ENCODE results near the gene STRN. TPM values are rescaled to one million over a fixed set of nuclear protein-coding genes. Genes with fewer than 3 reads are reported as not detected.
A peak's percentile ranks its signal among the peaks of the same experiment; 100 is the strongest.

STRN gene
- total RNA-seq, 5 donors from 2014 or later (not counting 1 experiment from before 2014, with no cell fraction given): 27.8 to 31.5 (median 28.6) TPM

DNA sequence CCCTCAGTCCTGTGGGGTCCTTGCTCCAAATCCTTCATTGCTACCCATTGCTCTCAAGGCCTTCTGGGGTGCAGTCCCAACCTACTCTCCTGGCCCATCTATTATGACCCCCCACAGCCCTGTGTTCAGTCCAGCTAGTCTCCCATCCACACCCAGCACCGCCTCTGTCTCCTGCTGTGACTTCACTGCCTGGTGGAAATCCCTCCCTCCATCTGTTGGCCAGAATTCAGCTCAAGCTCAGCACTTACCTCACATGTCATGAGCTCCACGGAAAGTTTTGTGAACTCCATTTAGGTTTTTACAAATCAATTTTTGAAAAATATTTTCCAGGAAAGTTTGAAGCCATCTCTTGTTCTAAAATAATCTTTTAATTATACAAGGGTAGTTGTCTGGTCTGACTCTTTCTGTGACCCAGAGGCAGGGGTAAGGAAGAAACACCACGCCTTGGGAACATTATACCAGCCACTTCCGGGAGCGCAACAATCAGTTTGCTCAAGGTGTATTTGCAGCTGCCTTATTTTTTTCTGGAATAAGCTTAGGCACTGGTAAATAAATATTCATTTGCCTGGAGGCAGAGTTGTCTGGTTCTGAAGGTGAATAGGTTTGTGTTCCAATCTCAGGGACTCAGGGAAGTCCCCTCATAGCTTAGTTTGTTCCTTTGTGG is 159.0 kb downstream of the STRN start:
- H3K4me3 ChIP-seq (ENCODE audit: control insufficient read depth in 1 of 2, extremely low read depth in 1 of 2, low read length in 1 of 2): no peak overlapping the region
- ATAC-seq (replicated peaks in 1 of 4) (no peak), DNase-seq (no peak)
- peaks cover 0 to 25% of the 10 kb centered on the region in 2 experiments for H3K4me1 ChIP-seq (ENCODE audit: control insufficient read depth in 1 of 2, extremely low read depth in 1 of 2, insufficient read depth in 2 of 2, low read length in 2 of 2)
- Mint-ChIP-seq H3K36me3 (no peaks in the 10 kb centered on the region), H3K27ac (no peak overlapping the region), H3K27me3 (peaks cover under 1 to 7% of the 10 kb centered on the region in 2 donors), H3K4me1 (peaks cover 0 to 3% (median 0%) of the 10 kb centered on the region in 3 donors), H3K4me3 (no peak overlapping the region), H3K9me3 (peaks cover 0 to 6% (median 0%) of the 10 kb centered on the region in 3 donors)
- POLR2A ChIA-PET: no interaction called here
- H3K36me3 ChIP-seq (ENCODE audit: control insufficient read depth in 2 of 2, extremely low read depth in 1 of 2, insufficient read depth in 1 of 2, low read length in 1 of 2): no peaks in the 10 kb centered on the region
- no CpG with 5 or more reads among the region's 5 CpGs for WGBS (ENCODE audit: insufficient coverage)
- CTCF ChIA-PET: no interaction called here
- no peaks in the 10 kb centered on the region for H3K9me3 ChIP-seq
- no peak overlapping the region for H3K27ac ChIP-seq (ENCODE audit: low read length)
- peaks cover 0 to 11% of the 10 kb centered on the region in 2 experiments for H3K27me3 ChIP-seq (replicated peaks in 1 of 2; ENCODE audit: control insufficient read depth in 2 of 2, extremely low read depth in 1 of 2, insufficient read depth in 2 of 2, low read length in 1 of 2)

DNA sequence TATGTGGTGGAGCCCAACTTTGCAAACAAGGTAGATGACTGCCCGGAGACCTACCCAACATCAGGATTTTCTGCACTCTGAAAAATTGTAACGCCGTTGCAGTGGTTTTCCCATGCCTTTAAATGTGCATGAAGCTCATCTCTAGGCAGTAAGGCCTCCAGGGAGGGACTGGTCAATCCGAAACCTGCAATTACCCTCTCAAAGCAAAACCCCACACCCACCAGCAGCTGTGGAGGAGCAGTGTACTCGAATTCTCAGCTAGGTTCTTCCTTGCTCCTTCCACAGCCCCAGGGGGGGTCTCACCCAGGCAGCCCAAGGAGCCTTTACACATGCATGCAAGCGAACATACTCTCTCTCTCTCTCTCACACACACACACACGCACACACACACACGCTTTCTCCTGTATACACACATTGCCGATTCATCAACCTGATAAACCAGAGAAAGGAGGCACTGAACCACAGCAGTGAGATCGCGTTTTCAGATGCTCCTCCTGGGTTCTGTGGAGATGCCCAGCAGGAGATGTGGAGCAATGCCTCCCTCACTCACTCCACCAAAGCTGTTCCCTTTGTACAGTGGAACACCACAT is 160.6 kb downstream of the STRN start:
- no peaks in the 10 kb centered on the region for H3K36me3 Mint-ChIP-seq
- 56% methylated on average over 8 of the region's 11 CpGs for WGBS (ENCODE audit: insufficient coverage)

DNA sequence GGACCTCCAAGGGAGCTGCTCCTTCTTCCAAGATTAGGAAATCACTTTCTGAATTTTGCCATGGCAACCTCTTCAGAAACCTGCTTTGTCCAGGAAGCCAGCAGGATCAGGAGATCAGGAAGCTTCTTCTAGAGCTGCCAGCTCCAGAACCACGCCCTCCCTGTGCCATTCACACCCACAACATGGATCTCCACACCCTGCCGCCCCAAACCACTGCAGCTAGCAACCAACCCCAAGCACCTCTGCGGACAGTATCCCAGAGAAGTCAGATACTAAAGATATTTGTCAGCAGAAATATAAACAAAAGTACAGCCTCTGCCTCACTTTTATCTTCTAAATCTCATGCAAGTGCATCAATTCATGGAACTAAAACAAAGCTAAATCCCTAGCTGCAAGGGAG is 163.4 kb downstream of the STRN start:
- WGBS (ENCODE audit: insufficient coverage): 82% methylated on average over 3 of the region's 3 CpGs
- no peaks in the 10 kb centered on the region for H3K9me3 ChIP-seq
- no peaks in the 10 kb centered on the region for H3K27me3 ChIP-seq (replicated peaks in 1 of 2; ENCODE audit: control insufficient read depth in 2 of 2, extremely low read depth in 1 of 2, insufficient read depth in 2 of 2, low read length in 1 of 2)
- Mint-ChIP-seq H3K36me3 (no peaks in the 10 kb centered on the region), H3K4me3 (no peak overlapping the region), H3K9me3 (peaks cover 0 to 6% (median 0%) of the 10 kb centered on the region in 3 donors), H3K27ac (no peak overlapping the region), H3K4me1 (peaks cover 0 to 18% (median 12%) of the 10 kb centered on the region in 3 donors), H3K27me3 (peaks cover 10 to 13% of the 10 kb centered on the region in 2 donors)
- CTCF ChIA-PET: interaction anchor here in 1 of 2 donors (0.6 to 1.1 kb wide), 2 partner anchors 14 to 17 kb away, joined by 4 read pairs; no protein-coding TSS in a partner anchor
- ATAC-seq (replicated peaks in 1 of 4): no peak
- no peak overlapping the region for H3K27ac ChIP-seq (ENCODE audit: low read length)
- DNase-seq: no peak
- peaks cover 0 to 61% of the 10 kb centered on the region in 2 experiments for H3K4me1 ChIP-seq (ENCODE audit: control insufficient read depth in 1 of 2, extremely low read depth in 1 of 2, insufficient read depth in 2 of 2, low read length in 2 of 2)
- H3K4me3 ChIP-seq (ENCODE audit: control insufficient read depth in 1 of 2, extremely low read depth in 1 of 2, low read length in 1 of 2): no peak overlapping the region
- H3K36me3 ChIP-seq (ENCODE audit: control insufficient read depth in 2 of 2, extremely low read depth in 1 of 2, insufficient read depth in 1 of 2, low read length in 1 of 2): no peaks in the 10 kb centered on the region
- POLR2A ChIA-PET: no interaction called here

More for the DNA sequence above, 160.6 kb downstream of the STRN start:
- Mint-ChIP-seq H3K27ac (no peak overlapping the region), H3K4me3 (no peak overlapping the region), H3K4me1 (peaks cover 0 to 8% (median 5%) of the 10 kb centered on the region in 3 donors), H3K9me3 (peaks cover 0 to 6% (median 0%) of the 10 kb centered on the region in 3 donors), H3K27me3 (peaks cover 4 to 7% of the 10 kb centered on the region in 2 donors)
- ATAC-seq (replicated peaks in 1 of 4): no peak
- Histone ChIP-seq H3K9me3 (no peaks in the 10 kb centered on the region), H3K36me3 (ENCODE audit: control insufficient read depth in 2 of 2, extremely low read depth in 1 of 2, insufficient read depth in 1 of 2, low read length in 1 of 2) (no peaks in the 10 kb centered on the region), H3K4me1 (ENCODE audit: control insufficient read depth in 1 of 2, extremely low read depth in 1 of 2, insufficient read depth in 2 of 2, low read length in 2 of 2) (peaks cover 0 to 33% of the 10 kb centered on the region in 2 experiments), H3K4me3 (ENCODE audit: control insufficient read depth in 1 of 2, extremely low read depth in 1 of 2, low read length in 1 of 2) (no peak overlapping the region), H3K27ac (ENCODE audit: low read length) (no peak overlapping the region), H3K27me3 (replicated peaks in 1 of 2; ENCODE audit: control insufficient read depth in 2 of 2, extremely low read depth in 1 of 2, insufficient read depth in 2 of 2, low read length in 1 of 2) (peaks cover 0 to 11% of the 10 kb centered on the region in 2 experiments)
- DNase-seq: no peak
- ChIA-PET CTCF (no interaction called here), POLR2A (interaction anchor here in 1 of 2 donors (0.5 kb wide), 1 partner anchor 11 kb away, joined by 3 read pairs; no protein-coding TSS in a partner anchor)

GRCh38 chr2:36801088-36801487 is 165.2 kb downstream of the STRN start:
- WGBS (ENCODE audit: insufficient coverage): no CpG with 5 or more reads among the region's 6 CpGs
- Mint-ChIP-seq H3K4me1 (peaks cover 0 to 22% (median 12%) of the 10 kb centered on the region in 3 donors), H3K9me3 (peaks cover 0 to 6% (median 0%) of the 10 kb centered on the region in 3 donors), H3K36me3 (no peaks in the 10 kb centered on the region), H3K27ac (no peak overlapping the region), H3K4me3 (no peak overlapping the region), H3K27me3 (peaks cover 13 to 22% of the 10 kb centered on the region in 2 donors)
- H3K9me3 ChIP-seq: no peaks in the 10 kb centered on the region
- ChIA-PET POLR2A (no interaction called here), CTCF (interaction anchor here in 1 of 2 donors (0.7 kb wide), 1 partner anchor 485 kb away, joined by 4 read pairs; no protein-coding TSS in a partner anchor)
- no peaks in the 10 kb centered on the region for H3K36me3 ChIP-seq (ENCODE audit: control insufficient read depth in 2 of 2, extremely low read depth in 1 of 2, insufficient read depth in 1 of 2, low read length in 1 of 2)
- peak overlapping the region; percentile 51 for H3K27ac ChIP-seq (ENCODE audit: low read length)
- no peak for ATAC-seq (replicated peaks in 1 of 4)
- DNase-seq: peak in 1 of 35 experiments; percentile 14
- H3K4me1 ChIP-seq (ENCODE audit: control insufficient read depth in 1 of 2, extremely low read depth in 1 of 2, insufficient read depth in 2 of 2, low read length in 2 of 2): peaks cover 0 to 66% of the 10 kb centered on the region in 2 experiments
- no peaks in the 10 kb centered on the region for H3K27me3 ChIP-seq (replicated peaks in 1 of 2; ENCODE audit: control insufficient read depth in 2 of 2, extremely low read depth in 1 of 2, insufficient read depth in 2 of 2, low read length in 1 of 2)
- H3K4me3 ChIP-seq (ENCODE audit: control insufficient read depth in 1 of 2, extremely low read depth in 1 of 2, low read length in 1 of 2): no peak overlapping the region

DNA sequence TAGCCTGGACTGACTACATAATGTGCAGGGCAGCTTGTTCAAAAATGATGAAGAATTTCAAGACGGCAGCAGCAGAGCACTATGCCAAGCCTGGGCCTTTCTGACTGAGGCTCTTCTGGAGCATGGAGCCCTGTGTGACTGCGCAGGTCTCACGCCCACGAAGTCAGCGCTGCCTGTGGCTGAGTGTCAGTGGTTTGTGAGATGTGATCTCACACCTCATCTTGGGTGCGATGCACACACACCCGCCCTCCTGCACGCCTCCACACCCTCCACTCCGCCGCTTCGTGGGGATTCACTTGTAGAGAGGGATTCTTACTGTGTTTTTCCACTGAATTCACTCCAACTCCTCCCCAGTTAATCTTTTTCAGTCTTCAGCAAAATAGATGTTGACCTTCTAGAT is 166.0 kb downstream of the STRN start:
- no peaks in the 10 kb centered on the region for H3K36me3 Mint-ChIP-seq
- H3K9me3 Mint-ChIP-seq: peaks cover 0 to 6% (median 0%) of the 10 kb centered on the region in 3 donors
- DNase-seq (peak in 33 of 35 experiments; percentile 2 to 75 (median 44)), ATAC-seq (replicated peaks in 1 of 4) (peak; percentile 43 to 77 (median 68))
- peaks cover 0 to 18% (median 12%) of the 10 kb centered on the region in 3 donors for H3K4me1 Mint-ChIP-seq
- CTCF ChIA-PET: no interaction called here
- no peaks in the 10 kb centered on the region for H3K36me3 ChIP-seq (ENCODE audit: control insufficient read depth in 2 of 2, extremely low read depth in 1 of 2, insufficient read depth in 1 of 2, low read length in 1 of 2)
- no peaks in the 10 kb centered on the region for H3K9me3 ChIP-seq
- peaks cover 13 to 22% of the 10 kb centered on the region in 2 donors for H3K27me3 Mint-ChIP-seq
- WGBS (ENCODE audit: insufficient coverage): 38% methylated on average over 1 of the region's 11 CpGs
- POLR2A ChIA-PET: no interaction called here
- peak overlapping the region; percentile 51 for H3K27ac ChIP-seq (ENCODE audit: low read length)
- no peaks in the 10 kb centered on the region for H3K27me3 ChIP-seq (replicated peaks in 1 of 2; ENCODE audit: control insufficient read depth in 2 of 2, extremely low read depth in 1 of 2, insufficient read depth in 2 of 2, low read length in 1 of 2)
- peak overlapping the region in 1 of 2 donors; percentile 33 for H3K27ac Mint-ChIP-seq
- peaks cover 0 to 58% of the 10 kb centered on the region in 2 experiments for H3K4me1 ChIP-seq (ENCODE audit: control insufficient read depth in 1 of 2, extremely low read depth in 1 of 2, insufficient read depth in 2 of 2, low read length in 2 of 2)
- H3K4me3 Mint-ChIP-seq: no peak overlapping the region
- H3K4me3 ChIP-seq (ENCODE audit: control insufficient read depth in 1 of 2, extremely low read depth in 1 of 2, low read length in 1 of 2): no peak overlapping the region

DNA sequence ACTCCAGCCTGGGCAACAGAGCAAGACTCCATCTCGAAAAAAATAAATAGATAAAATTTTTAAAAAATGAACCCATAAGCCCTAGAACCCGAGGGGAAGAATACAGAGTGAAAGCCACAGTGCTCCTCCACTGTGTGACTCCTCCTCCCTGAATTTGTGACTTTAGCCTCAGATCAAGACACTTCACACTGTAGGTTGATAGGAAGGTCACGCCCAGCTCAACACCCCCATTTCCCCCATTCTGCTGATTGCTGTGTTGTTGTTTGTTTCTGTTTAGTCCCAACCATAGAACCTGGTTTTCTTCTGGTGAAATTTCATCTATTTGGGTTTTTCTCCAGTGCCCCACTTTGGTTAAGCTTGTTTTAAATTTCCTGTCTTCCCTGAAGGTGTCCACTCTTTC is 167.6 kb downstream of the STRN start:
- ChIA-PET POLR2A (no interaction called here), CTCF (no interaction called here)
- peak overlapping the region; percentile 70 for H3K27ac ChIP-seq (ENCODE audit: low read length)
- no peak overlapping the region for H3K4me3 ChIP-seq (ENCODE audit: control insufficient read depth in 1 of 2, extremely low read depth in 1 of 2, low read length in 1 of 2)
- DNase-seq (peak in 16 of 35 experiments; percentile 2 to 55 (median 12)), ATAC-seq (replicated peaks in 1 of 4) (no peak)
- H3K27me3 ChIP-seq (replicated peaks in 1 of 2; ENCODE audit: control insufficient read depth in 2 of 2, extremely low read depth in 1 of 2, insufficient read depth in 2 of 2, low read length in 1 of 2): no peaks in the 10 kb centered on the region
- no peaks in the 10 kb centered on the region for H3K36me3 ChIP-seq (ENCODE audit: control insufficient read depth in 2 of 2, extremely low read depth in 1 of 2, insufficient read depth in 1 of 2, low read length in 1 of 2)
- no peaks in the 10 kb centered on the region for H3K9me3 ChIP-seq
- Mint-ChIP-seq H3K9me3 (peaks cover 0 to 6% (median 0%) of the 10 kb centered on the region in 3 donors), H3K4me3 (no peak overlapping the region), H3K27ac (peak overlapping the region in 1 of 2 donors; percentile 1), H3K27me3 (peaks cover 13 to 22% of the 10 kb centered on the region in 2 donors), H3K4me1 (peaks cover 0 to 18% (median 12%) of the 10 kb centered on the region in 3 donors), H3K36me3 (no peaks in the 10 kb centered on the region)
- H3K4me1 ChIP-seq (ENCODE audit: control insufficient read depth in 1 of 2, extremely low read depth in 1 of 2, insufficient read depth in 2 of 2, low read length in 2 of 2): peaks cover 0 to 51% of the 10 kb centered on the region in 2 experiments
- no CpG with 5 or more reads among the region's 3 CpGs for WGBS (ENCODE audit: insufficient coverage)
